CD4-positive, alpha-beta T cell (primary cell): ENCODE results near the gene RAB11FIP3. TPM values are rescaled to one million over a fixed set of nuclear protein-coding genes. Genes with fewer than 3 reads are reported as not detected.
A peak's percentile ranks its signal among the peaks of the same experiment; 100 is the strongest.

Experiments used
- ATAC-seq: fragments of 200-7000 bp; cut with Tn5 transposase; one replicate; pipeline ENCODE4 v1.10.0; 2022; ENCODE audit warnings: mild to moderate bottlenecking; ENCODE audit not compliant: poor library complexity
- CTCF ChIA-PET: fragments of 350-600 bp; sonication (Branson Sonifier 250); formaldehyde crosslinking; loops from one replicate; lab custom pipeline; 2021; ENCODE audit warnings: antibody characterized with exemption, inconsistent platforms; lab: Charles Lee
- POLR2A ChIA-PET: fragments of 350-600 bp; sonication (Branson Sonifier 250); formaldehyde crosslinking; loops from one replicate; lab custom pipeline; 2021; ENCODE audit warnings: antibody characterized with exemption, inconsistent platforms; lab: Charles Lee
- DNase-seq, 14 experiments: peaks; one replicate each; pipeline ENCODE4 v3.0.0-alpha.2; 2013 to 2020; ENCODE audit warnings: mixed read lengths in 2 of 14
- H3K27ac ChIP-seq, 2 donors: one replicate each; pipeline versions ENCODE4 v1.5.1 to v1.7.0; 2013; ENCODE audit warnings: low read length in 2 of 2, low read depth in 1 of 2, mild to moderate bottlenecking in 1 of 2
- H3K27me3 ChIP-seq, 2 experiments: 1 replicate in 1 of 2; 2 replicates in 1 of 2; pipeline versions ENCODE4 v1.6.1 to v1.7.0; 2013; ENCODE audit warnings: low read length in 2 of 2, control low read depth in 1 of 2, mild to moderate bottlenecking in 1 of 2, moderate library complexity in 1 of 2; ENCODE audit not compliant: insufficient read depth in 2 of 2, control insufficient read depth in 1 of 2
- H3K36me3 ChIP-seq: one replicate; pipeline ENCODE4 v1.6.1; 2013; ENCODE audit warnings: low read length, control low read depth; ENCODE audit not compliant: insufficient read depth
- H3K4me1 ChIP-seq: one replicate; pipeline ENCODE4 v1.6.1; 2013; ENCODE audit warnings: low read length, control low read depth; ENCODE audit not compliant: insufficient read depth
- H3K4me3 ChIP-seq: one replicate; pipeline ENCODE4 v1.5.1; 2013; ENCODE audit warnings: mild to moderate bottlenecking, low read length, moderate library complexity
- H3K9me3 ChIP-seq, 2 experiments: 1 replicate in 1 of 2; 2 replicates in 1 of 2; pipeline versions ENCODE4 v1.6.1 to v1.7.0; 2013; ENCODE audit warnings: low read length in 2 of 2, mild to moderate bottlenecking in 2 of 2, control low read depth in 1 of 2, moderate library complexity in 1 of 2; ENCODE audit not compliant: control insufficient read depth in 1 of 2, insufficient read depth in 1 of 2
- H3K27ac Mint-ChIP-seq: one replicate; pipeline ENCODE4 v1.8.0; 2020; ENCODE audit warnings: mixed read lengths
- H3K27me3 Mint-ChIP-seq: one replicate; pipeline ENCODE4 v1.8.0; 2021; ENCODE audit warnings: mixed read lengths
- H3K36me3 Mint-ChIP-seq: one replicate; pipeline ENCODE4 v1.8.0; 2021; ENCODE audit warnings: low read depth, mixed read lengths
- H3K4me1 Mint-ChIP-seq: one replicate; pipeline ENCODE4 v1.8.0; 2021; ENCODE audit warnings: low read depth, mixed read lengths
- H3K4me3 Mint-ChIP-seq: one replicate; pipeline ENCODE4 v1.8.0; 2020; ENCODE audit warnings: mild to moderate bottlenecking, mixed read lengths
- H3K9me3 Mint-ChIP-seq: one replicate; pipeline ENCODE4 v1.8.0; 2020; ENCODE audit warnings: mixed read lengths
- CTCF ChIP-seq: fragments of 200-600 bp; IDR thresholded peaks from one replicate; pipeline ENCODE4 v1.8.0; 2022; ENCODE audit warnings: antibody characterized with exemption, mild to moderate bottlenecking
- intact Hi-C, 2 experiments: fragments of 100-400 bp; cut with DNase I in 1 of 2; cut with micrococcal nuclease in 1 of 2; formaldehyde crosslinking; loops; one replicate each; pipeline versions ENCODE4 v1.15.1 to v1.9.0; 2023 to 2025; cut with DNase I, micrococcal nuclease
- total RNA-seq, 174 experiments: library from RNA in 2 of 174; stranded (reverse) in 2 of 174; gene quantifications; one replicate each; pipeline ENCODE4 v1.2.3 and lab custom pipeline; 2021 to 2026

Gene RAB11FIP3
- total RNA-seq, 2 experiments from 2014 or later = 28.4 to 29.0 TPM

- ATAC-seq (no peak), DNase-seq (no peak)
- ChIA-PET POLR2A (no interaction called here), CTCF (no interaction called here)
- H3K36me3 ChIP-seq = no peaks in the 10 kb centered on the region
- Mint-ChIP-seq H3K9me3 (no peaks in the 10 kb centered on the region), H3K27ac (no peak overlapping the region), H3K4me1 (peaks cover 5% of the 10 kb centered on the region), H3K36me3 (no peaks in the 10 kb centered on the region), H3K27me3 (no peaks in the 10 kb centered on the region), H3K4me3 (no peak overlapping the region)
- intact Hi-C loops = no loop called here
- no peaks in the 10 kb centered on the region for H3K27me3 ChIP-seq
- TF ChIP-seq CTCF = no peak
- H3K9me3 ChIP-seq = peaks cover 0 to 11% of the 10 kb centered on the region in 2 experiments
- no peak overlapping the region for H3K27ac ChIP-seq
- H3K4me1 ChIP-seq = peaks cover 8% of the 10 kb centered on the region
- H3K4me3 ChIP-seq = no peak overlapping the region
Measured at GRCh38 chr16:389352-389751, 36.1 kb upstream of the RAB11FIP3 start.

GRCh38 chr16:391885-392335 lies 33.5 kb upstream of the RAB11FIP3 start:
- Mint-ChIP-seq H3K9me3 (no peaks in the 10 kb centered on the region), H3K36me3 (no peaks in the 10 kb centered on the region), H3K27me3 (no peaks in the 10 kb centered on the region), H3K27ac (peak overlapping the region; percentile 57), H3K4me1 (peaks cover 15% of the 10 kb centered on the region), H3K4me3 (peak overlapping the region; percentile 39)
- intact Hi-C loops = loop anchor here (2.0 kb wide), 1 partner anchor 95 kb away; no protein-coding TSS in a partner anchor
- peak; percentile 60 to 84 (median 70) for DNase-seq
- ChIA-PET POLR2A (interaction anchor here (0.6 to 1.4 kb wide), 5 partner anchors 8 to 96 kb away, joined by 3 to 4 read pairs (median 3); partner anchors contain the start of genes DECR2 and RAB11FIP3), CTCF (interaction anchor here (0.5 to 2.0 kb wide), 6 partner anchors 9 to 270 kb away, joined by 4 to 22 read pairs (median 6); partner anchors contain the start of genes DECR2 and RAB11FIP3)
- Histone ChIP-seq H3K27ac (no peak overlapping the region), H3K27me3 (no peaks in the 10 kb centered on the region), H3K4me1 (peaks cover 14% of the 10 kb centered on the region), H3K9me3 (peaks cover 0 to 11% of the 10 kb centered on the region in 2 experiments), H3K36me3 (no peaks in the 10 kb centered on the region), H3K4me3 (no peak overlapping the region)
- TF ChIP-seq CTCF = peak; percentile 51
- ATAC-seq = peak; percentile 92

GRCh38 chr16:392450-393030 lies 32.9 kb upstream of the RAB11FIP3 start:
- no peak for TF ChIP-seq CTCF
- H3K27me3 Mint-ChIP-seq = no peaks in the 10 kb centered on the region
- peaks cover 16% of the 10 kb centered on the region for H3K4me1 Mint-ChIP-seq
- no peaks in the 10 kb centered on the region for H3K36me3 ChIP-seq
- H3K27me3 ChIP-seq = no peaks in the 10 kb centered on the region
- H3K9me3 ChIP-seq = peaks cover 0 to 11% of the 10 kb centered on the region in 2 experiments
- no peak overlapping the region for H3K4me3 ChIP-seq
- no peak overlapping the region for H3K27ac Mint-ChIP-seq
- ChIA-PET CTCF (interaction anchor here (0.5 to 2.0 kb wide), 6 partner anchors 9 to 269 kb away, joined by 4 to 22 read pairs (median 6); partner anchors contain the start of genes DECR2 and RAB11FIP3), POLR2A (interaction anchor here (0.6 to 1.4 kb wide), 4 partner anchors 9 to 95 kb away, joined by 3 to 4 read pairs (median 4); partner anchors contain the start of gene DECR2)
- H3K9me3 Mint-ChIP-seq = no peaks in the 10 kb centered on the region
- peak overlapping the region; percentile 30 for H3K4me3 Mint-ChIP-seq
- peaks cover 14% of the 10 kb centered on the region for H3K4me1 ChIP-seq
- ATAC-seq (no peak), DNase-seq (peak in 2 of 14 experiments; percentile 37 to 56)
- no peak overlapping the region for H3K27ac ChIP-seq
- intact Hi-C loops = loop anchor here (2.0 kb wide), 1 partner anchor 94 kb away; no protein-coding TSS in a partner anchor
- no peaks in the 10 kb centered on the region for H3K36me3 Mint-ChIP-seq
